ENCODE measurements around the gene SLAMF1.

- TF ChIP-seq CTCF (IDR thresholded peaks at IDR 0.05; ENCODE audit: insufficient read depth, low read length, poor library complexity, severe bottlenecking) (no peak), EZH2phosphoT487 (conservative IDR thresholded peaks at IDR 0.05; ENCODE audit: low read length) (no peak)
Measured at GRCh38 chr1:160578525-160579191, 68.2 kb downstream of the SLAMF1 start.
